ENCODE data around the gene EMC6.
"Not testable (repeated sequence)": the region's sequence is repeated elsewhere in the genome, so short reads cannot be mapped to it uniquely, and the experiment has no call there.

EMC6 gene

DNA sequence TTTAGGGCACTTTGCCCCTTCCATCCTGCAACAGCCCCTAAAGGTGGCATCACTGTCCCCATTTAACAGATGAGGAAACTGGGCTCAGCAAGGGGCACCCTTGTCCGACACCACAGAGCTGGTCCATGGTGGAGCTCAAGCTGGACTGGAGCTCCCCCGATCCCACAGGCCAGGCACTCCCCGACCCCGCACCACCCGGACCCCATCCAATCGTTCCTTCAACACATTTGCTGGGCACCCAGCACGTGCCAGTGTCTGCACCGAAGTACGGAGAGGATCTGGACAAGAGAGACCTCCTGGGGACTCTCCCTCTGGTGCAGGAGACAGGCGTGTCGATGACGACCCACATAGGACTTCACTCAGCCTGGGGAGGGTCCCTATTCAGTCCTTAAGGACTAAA lies 13.4 kb downstream of the EMC6 start:
- no peak for DNase-seq

DNA sequence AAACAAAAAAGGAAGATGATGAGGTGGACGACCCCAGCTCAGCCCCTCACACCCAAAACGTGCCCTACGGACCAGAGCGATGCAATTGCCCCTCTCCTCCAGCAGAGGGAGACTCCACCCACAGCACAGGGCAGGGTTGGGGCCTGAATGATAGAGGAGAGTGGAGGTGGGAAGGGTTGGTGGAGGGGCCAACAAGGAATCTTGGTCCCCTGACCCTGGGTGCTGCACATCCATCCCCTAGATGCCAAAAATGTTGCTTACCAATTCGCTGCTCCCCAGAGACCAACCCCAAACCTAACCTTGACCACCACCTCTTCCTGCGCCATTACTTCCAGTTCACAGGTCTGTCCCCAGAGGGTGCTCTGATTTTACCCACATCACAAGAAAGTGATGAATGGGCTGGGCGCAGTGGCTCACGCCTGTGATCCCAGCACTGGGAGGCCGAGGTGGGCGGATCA lies 14.5 kb downstream of the EMC6 start:
- no peak for DNase-seq

GRCh38 chr17:3685174-3685573 lies 16.6 kb downstream of the EMC6 start:
- no peak for DNase-seq

DNA sequence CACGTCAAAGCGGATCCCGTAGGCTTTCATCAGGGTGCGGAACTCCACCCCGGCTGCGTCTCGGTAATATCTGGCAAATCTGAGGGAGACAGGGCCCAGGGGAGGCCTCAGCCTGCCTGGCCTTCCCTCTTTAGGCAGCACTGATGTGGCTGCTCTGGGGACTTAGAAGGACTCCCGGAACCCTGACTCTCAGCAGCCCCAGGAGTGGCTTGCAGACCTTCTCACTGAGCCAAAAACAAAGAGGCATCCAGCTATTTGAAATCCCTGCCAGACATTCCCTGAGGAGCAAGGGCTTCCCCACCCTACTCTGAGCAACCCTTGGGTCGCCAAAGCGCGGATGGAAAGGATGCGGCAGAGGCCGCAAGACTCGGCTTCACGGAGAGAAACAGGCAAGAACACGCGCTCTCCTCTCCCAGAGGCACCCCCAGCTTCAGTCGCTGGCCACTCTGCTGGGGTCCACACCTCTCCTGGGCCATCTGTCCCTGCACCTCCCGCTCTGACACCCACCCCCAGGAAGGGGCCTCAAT lies 19.5 kb downstream of the EMC6 start:
- DNase-seq: no peak

- no peak for DNase-seq
These were observed 20.2 kb downstream of the EMC6 start for GRCh38 chr17:3688852-3689261.

DNA sequence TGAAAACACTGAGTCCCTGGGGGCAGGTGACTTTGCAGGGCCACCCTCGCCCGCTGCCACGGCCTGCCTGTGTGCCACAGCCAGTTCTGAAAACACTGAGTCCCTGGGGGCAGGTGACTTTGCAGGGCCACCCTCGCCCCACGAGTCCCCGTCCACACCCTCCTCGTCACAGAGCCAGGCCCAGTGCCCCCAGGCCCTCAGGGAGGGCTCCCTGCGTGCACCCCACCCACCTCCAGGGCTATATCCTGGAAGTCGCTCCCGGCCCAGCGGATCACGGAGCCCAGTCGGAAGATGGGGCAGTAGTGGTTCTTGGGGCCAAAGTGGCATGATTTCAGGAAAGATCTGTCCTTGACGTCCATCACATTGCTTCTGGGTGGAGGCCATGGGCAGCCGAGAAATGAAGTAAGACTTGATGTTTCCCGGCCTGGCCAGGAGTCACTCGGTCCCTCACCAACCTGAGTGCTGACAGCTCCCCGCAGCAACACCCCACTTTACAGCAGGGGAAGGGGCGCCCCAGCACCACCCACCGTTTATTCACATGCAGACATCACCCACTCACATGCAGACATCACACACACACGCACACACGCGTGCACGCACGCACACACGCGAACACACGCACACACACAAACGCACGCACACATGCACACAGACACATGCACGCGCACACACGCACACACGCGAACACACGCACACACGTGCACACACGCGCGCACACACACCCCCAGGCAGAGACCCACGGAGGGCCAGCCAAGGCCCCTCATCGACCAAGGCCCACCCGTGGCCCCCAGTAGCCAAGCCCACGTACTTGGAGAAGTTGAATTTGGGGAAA lies 20.9 kb downstream of the EMC6 start:
- no peak for DNase-seq

DNA sequence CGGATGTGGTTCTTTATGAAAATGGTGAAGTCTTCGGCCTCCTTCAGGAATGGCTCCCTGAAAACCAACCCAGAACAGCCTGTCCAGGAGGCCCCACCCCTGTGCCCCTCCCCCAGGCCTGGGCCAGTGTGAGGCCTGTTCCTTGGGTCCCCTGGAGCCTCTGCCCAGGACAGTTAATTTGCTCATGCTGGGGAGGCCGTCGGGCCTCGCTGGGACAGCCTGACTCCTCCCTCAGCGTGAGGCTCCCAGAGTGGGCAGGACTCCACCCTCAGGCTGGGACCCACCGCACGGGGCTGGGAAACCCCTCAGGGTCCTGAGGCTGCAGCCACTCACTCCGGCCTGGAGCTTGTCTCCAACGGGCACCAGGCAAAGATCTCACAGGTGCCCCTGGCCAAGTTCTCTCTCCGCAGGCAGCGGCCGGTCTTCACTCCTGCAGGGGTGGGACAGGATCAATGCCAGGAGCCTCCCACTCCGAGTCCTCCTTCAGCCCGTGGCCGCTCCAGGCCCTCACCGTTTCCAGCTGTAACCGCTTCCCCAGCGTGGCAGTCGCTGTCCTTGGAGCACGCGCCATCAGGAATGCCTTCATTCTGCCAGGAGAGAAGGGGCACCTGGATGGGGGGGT lies 21.6 kb downstream of the EMC6 start:
- no peak for DNase-seq

GRCh38 chr17:3691617-3692067 lies 23.0 kb downstream of the EMC6 start:
- no peak for DNase-seq

- DNase-seq: no peak
These were observed 23.7 kb downstream of the EMC6 start for GRCh38 chr17:3692346-3692745.

DNA sequence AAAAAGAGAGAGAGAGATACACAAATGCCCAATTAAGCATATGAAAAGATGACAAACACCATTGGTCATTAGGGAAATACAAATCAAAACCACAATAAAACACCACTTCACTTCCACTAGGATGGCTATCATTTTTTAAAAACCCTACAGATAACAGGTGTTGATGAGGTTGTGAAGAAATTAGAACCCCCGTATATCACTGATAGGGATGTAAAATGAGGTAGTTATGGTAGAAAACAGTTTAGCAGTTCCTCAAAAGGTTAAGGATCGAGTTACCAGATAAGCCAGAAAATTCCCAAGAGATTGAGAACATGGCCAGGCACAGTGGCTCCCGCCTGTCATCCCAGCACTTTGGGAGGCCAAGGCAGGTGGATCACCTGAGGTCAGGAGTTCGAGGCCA lies 24.5 kb downstream of the EMC6 start:
- DNase-seq: no peak

- DNase-seq: no peak
These were observed 25.2 kb downstream of the EMC6 start for GRCh38 chr17:3693829-3694231.

DNA sequence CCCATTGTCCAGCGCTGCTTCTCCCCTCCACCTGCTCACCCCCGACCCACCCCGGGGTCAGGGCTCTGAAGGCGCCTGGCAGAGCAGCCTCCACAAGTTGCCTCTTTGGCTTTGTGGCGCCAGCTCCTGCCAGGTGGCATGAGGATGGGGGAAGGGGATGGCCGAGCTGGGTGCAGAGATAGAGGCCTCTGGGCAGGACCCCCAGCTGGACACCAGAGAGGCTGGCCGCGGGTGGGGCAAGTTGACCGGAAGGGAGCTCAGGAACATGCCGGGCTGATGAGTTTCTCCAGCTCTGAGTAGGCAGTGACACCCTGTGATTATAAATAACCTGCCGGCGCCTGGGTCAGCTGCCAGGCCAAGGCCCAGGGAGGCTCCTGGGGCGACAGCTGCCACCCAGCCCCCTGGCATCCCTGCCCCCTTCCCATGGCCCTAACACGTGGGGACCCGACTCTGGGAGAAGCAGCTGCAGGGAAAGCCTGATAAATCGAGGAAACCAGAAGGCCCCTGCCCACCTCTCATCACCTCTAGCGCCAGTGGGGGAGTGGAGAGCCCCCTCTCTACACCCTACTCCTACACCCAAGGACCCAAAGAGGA lies 26.6 kb downstream of the EMC6 start:
- no peak for DNase-seq

GRCh38 chr17:3695723-3696411 lies 27.3 kb downstream of the EMC6 start, which contains the start of gene P2RX5:
P2RX5 (minus strand) TSS chr17:3696155; CDS start chr17:3696005, 150 bp downstream.
- no peak for DNase-seq

- DNase-seq: no peak
These were observed 28.5 kb downstream of the EMC6 start for GRCh38 chr17:3697103-3697476.

- no peak for DNase-seq
These were observed 29.5 kb downstream of the EMC6 start for GRCh38 chr17:3698139-3698538.

DNA sequence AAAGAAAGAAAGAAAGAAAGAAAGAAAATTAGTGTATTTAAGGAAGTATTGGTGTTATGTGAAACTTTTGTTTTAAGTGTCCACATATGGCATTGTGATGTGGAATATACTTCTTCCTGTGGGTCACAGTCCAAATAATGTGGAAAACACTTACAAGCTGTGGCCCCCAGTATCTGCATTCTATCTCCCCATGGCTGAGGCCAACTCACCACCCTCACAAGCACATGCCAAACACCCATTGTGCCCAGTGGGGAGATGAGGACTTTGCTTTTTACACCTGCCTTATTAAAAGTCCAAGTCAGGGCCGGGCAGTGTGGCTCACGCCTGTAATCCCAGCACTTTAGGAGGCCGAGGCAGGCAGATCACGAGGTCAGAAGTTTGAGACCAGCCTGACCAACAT lies 31.3 kb downstream of the EMC6 start:
- no peak for DNase-seq

- not testable (repeated sequence) for DNase-seq
These were observed 33.5 kb downstream of the EMC6 start for GRCh38 chr17:3702041-3702539.

DNA sequence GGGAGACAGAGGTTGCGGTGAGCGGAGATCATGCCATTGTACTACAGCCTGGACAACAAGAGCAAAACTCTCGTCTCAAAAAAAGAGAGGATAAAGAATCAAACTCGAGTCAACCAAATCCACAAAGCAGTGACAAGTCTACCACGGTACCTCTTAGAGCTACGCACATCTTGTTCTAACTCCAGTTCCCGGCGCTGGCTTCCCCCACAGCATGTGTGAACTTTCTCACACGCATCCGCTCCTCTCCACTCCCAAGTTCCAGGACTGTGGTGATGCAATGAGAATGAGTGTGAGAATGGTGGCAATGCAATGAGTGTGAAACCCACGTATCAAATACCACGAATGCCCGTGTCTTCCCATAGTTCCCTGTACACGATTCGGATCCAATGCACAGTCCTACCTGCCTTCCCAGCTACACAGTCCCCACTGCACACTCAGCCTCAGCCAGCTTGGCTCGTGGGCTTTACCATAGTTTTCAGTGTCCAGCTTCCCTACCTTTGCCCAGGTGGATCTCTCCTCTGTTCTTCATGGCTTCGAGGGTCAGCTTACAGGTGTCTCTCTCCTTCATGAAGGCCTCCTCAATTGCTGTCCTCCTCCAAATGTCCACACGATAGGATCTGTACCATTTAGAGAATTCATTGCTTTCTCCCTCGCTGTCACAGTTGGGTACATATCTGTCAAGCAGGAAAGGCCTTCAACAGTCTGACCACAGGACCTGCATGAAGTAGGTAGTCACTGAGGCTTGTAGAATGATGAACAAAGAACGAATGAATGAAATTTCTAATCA lies 36.5 kb downstream of the EMC6 start:
- DNase-seq: no peak

GRCh38 chr17:3705718-3705984 lies 37.0 kb downstream of the EMC6 start:
- DNase-seq: not testable (repeated sequence)

DNA sequence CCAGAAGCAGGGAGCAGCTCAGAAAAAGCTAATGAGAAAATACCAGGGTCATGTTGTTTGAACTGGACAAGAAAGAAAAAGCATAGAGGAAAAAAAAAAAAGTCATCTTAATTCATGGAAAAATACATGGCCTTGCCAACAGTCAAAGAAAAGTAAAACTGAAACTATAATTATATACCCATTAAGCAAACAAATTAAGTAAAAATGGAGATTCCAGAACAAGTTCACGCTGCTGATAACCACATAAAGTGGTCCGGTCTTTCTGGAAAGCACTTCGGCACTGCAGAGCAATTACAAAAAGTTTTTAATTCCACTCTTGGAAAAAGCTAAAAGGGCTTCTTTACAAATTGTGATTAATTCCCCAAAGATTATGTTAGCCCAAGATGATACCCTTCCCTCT lies 39.8 kb downstream of the EMC6 start:
- no peak for DNase-seq

GRCh38 chr17:3710951-3711383 lies 42.4 kb downstream of the EMC6 start:
- DNase-seq: no peak

- no peak for DNase-seq
These were observed 44.3 kb downstream of the EMC6 start for GRCh38 chr17:3712811-3713463.

Measured in NCI-H2029 (cell line).